Lower leg skin (tissue), 4 donors: ENCODE results near the gene MAST4. TPM values are rescaled to one million over a fixed set of nuclear protein-coding genes. Genes with fewer than 3 reads are reported as not detected.

Source experiments
- DNase-seq, 2 donors: peaks; one replicate each; pipeline ENCODE4 v3.0.0-alpha.2; 2019; ENCODE audit warnings: low spot score in 2 of 2
- H3K4me3 ChIP-seq: fragments of 200-600 bp; sonication (generic); 2 replicates; pipeline ENCODE4 v1.5.1; 2017; ENCODE audit warnings: mild to moderate bottlenecking, low read depth; ENCODE audit not compliant: poor library complexity, severe bottlenecking
- CTCF ChIP-seq, 3 donors: fragments of 450-650 bp; IDR thresholded peaks; one replicate each; pipeline ENCODE4 v1.5.1; 2016; ENCODE audit warnings: antibody characterized with exemption in 3 of 3, mild to moderate bottlenecking in 3 of 3, moderate library complexity in 2 of 3
- POLR2A ChIP-seq, 2 donors: fragments of 450-650 bp; IDR thresholded peaks; one replicate each; pipeline ENCODE4 v1.6.1; 2016 to 2017; ENCODE audit warnings: antibody characterized with exemption in 2 of 2, mild to moderate bottlenecking in 1 of 2, moderate library complexity in 1 of 2
- WGBS, 2 donors: methylation state at CpG; one replicate each; pipeline ENCODE4 v1.1.5; 2018; 5-methylcytosine and 5-hydroxymethylcytosine counted together
- intact Hi-C: fragments of 100-400 bp; cut with DNase I; formaldehyde crosslinking; loops from one replicate; pipeline ENCODE4 v1.15.0; 2023; ENCODE audit warnings: low total_unique reads
- total RNA-seq, 4 donors: library from RNA; depleted of rRNA; stranded (reverse); fragments of >200 nt; gene quantifications; one replicate each; pipeline ENCODE4 v1.1.0, GENCODE V29; 2016

MAST4 gene
- total RNA-seq, 4 donors from 2014 or later: 49.0 to 109 (median 55.5) TPM

GRCh38 chr5:67187006-67187715 is 591.0 kb downstream of the MAST4 start:
- 25 to 34% methylated on average over 1 of the region's 1 CpG for WGBS, 2 donors
- DNase-seq: no peak
- H3K4me3 ChIP-seq: no peak overlapping the region
- intact Hi-C loops: no loop called here
- TF ChIP-seq POLR2A (IDR thresholded peaks at IDR 0.05) (no peak), CTCF (IDR thresholded peaks at IDR 0.05) (no peak)

- DNase-seq: no peak
- H3K4me3 ChIP-seq: no peak overlapping the region
- 90 to 91% methylated on average over 7 of the region's 7 CpGs for WGBS, 2 donors
- intact Hi-C loops: no loop called here
- no peak for TF ChIP-seq POLR2A (IDR thresholded peaks at IDR 0.05)
- TF ChIP-seq CTCF (IDR thresholded peaks at IDR 0.05): no peak
Observed at GRCh38 chr5:67188274-67189078, 592.3 kb downstream of the MAST4 start.

- intact Hi-C loops: no loop called here
- TF ChIP-seq CTCF (IDR thresholded peaks at IDR 0.05) (no peak), POLR2A (IDR thresholded peaks at IDR 0.05) (no peak)
- no peak overlapping the region for H3K4me3 ChIP-seq
- WGBS, 2 donors: 94 to 95% methylated on average over 3 of the region's 3 CpGs
- DNase-seq: no peak
Observed at GRCh38 chr5:67189079-67189354, 592.8 kb downstream of the MAST4 start.

GRCh38 chr5:67189931-67190330 is 593.7 kb downstream of the MAST4 start:
- intact Hi-C loops: no loop called here
- H3K4me3 ChIP-seq: no peak overlapping the region
- WGBS, 2 donors: 94% methylated on average over 1 of the region's 1 CpG
- no peak for DNase-seq
- TF ChIP-seq CTCF (IDR thresholded peaks at IDR 0.05): no peak
- TF ChIP-seq POLR2A (IDR thresholded peaks at IDR 0.05): no peak

- H3K4me3 ChIP-seq: no peak overlapping the region
- no peak for DNase-seq
- TF ChIP-seq CTCF (IDR thresholded peaks at IDR 0.05) (no peak), POLR2A (IDR thresholded peaks at IDR 0.05) (no peak)
- 87 to 93% methylated on average over 4 of the region's 4 CpGs for WGBS, 2 donors
- intact Hi-C loops: no loop called here
Observed at GRCh38 chr5:67190410-67190809, 594.2 kb downstream of the MAST4 start.
